Measurements from ENCODE around the gene AMIGO2. TPM values are rescaled to one million over a fixed set of nuclear protein-coding genes. Genes with fewer than 3 reads are reported as not detected.

AMIGO2 gene
- total RNA-seq, 6 experiments from 2014 or later = 0.88 to 4.3 (median 1.9) TPM

- ATAC-seq (no peak), DNase-seq (no peak)
- H3K27ac ChIP-seq = no peak overlapping the region
- H3K36me3 ChIP-seq = no peaks in the 10 kb centered on the region
- WGBS (ENCODE audit: insufficient coverage, low coverage, low lambda C conversion rate, missing lambda C conversion rate) = 47% methylated on average over 2 of the region's 2 CpGs
- H3K9me3 ChIP-seq = no peaks in the 10 kb centered on the region
- H3K4me3 ChIP-seq = no peak overlapping the region
- H3K4me1 ChIP-seq = no peaks in the 10 kb centered on the region
- TF ChIP-seq POLR2A (IDR thresholded peaks at IDR 0.05) (no peak), CTCF (IDR thresholded peaks at IDR 0.05) (no peak)
- H3K27me3 ChIP-seq = no peaks in the 10 kb centered on the region
- intact Hi-C loops (cut with DNase I) = no loop called here
Observed at GRCh38 chr12:47091009-47091408, 11.2 kb upstream of the AMIGO2 start.

- TF ChIP-seq POLR2A (IDR thresholded peaks at IDR 0.05) (no peak), CTCF (IDR thresholded peaks at IDR 0.05) (no peak)
- H3K27ac ChIP-seq = no peak overlapping the region
- DNase-seq = no peak
- H3K9me3 ChIP-seq = no peaks in the 10 kb centered on the region
- H3K36me3 ChIP-seq = no peaks in the 10 kb centered on the region
- no peaks in the 10 kb centered on the region for H3K4me1 ChIP-seq
- WGBS (ENCODE audit: insufficient coverage, low coverage, low lambda C conversion rate, missing lambda C conversion rate) = 49% methylated on average over 7 of the region's 7 CpGs
- no peaks in the 10 kb centered on the region for H3K27me3 ChIP-seq
- peak in 1 of 4 donors; percentile 56 for ATAC-seq
- intact Hi-C loops (cut with DNase I) = no loop called here
- no peak overlapping the region for H3K4me3 ChIP-seq
Observed at GRCh38 chr12:47088021-47088944, 8.5 kb upstream of the AMIGO2 start.

DNA sequence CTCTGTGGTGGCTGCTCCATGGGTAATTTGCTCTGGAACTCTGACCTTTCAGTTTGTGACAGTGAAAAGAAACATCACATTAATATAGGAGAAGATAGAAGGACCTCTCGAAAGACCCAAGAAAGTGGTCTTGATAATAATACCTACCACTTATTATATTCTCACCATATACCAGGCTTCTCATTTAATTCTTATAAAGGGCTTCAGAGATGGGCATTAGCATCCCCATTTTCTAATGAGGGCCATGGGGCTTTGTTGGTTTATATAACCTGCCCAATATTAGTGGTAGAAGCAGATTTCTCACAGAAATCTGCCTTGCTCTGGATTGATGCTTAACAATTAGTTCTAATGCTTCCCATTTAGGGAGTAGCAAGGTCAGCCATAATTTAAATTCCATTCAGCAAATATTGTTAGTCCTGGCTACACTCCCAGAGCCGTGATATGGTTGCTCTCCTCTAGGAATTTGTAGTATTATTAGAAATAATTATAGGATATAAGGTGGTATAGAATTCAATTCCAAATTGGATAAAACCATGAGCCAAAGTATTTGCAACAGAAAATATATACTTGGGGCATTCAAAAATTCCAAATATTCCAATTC, 7.4 kb upstream of the AMIGO2 start:
- Histone ChIP-seq H3K9me3 (no peaks in the 10 kb centered on the region), H3K36me3 (no peaks in the 10 kb centered on the region), H3K4me1 (no peaks in the 10 kb centered on the region), H3K4me3 (no peak overlapping the region), H3K27ac (no peak overlapping the region), H3K27me3 (no peaks in the 10 kb centered on the region)
- DNase-seq = no peak
- no peak for ATAC-seq
- TF ChIP-seq POLR2A (IDR thresholded peaks at IDR 0.05) = no peak
- no peak for TF ChIP-seq CTCF (IDR thresholded peaks at IDR 0.05)
- 54% methylated on average over 2 of the region's 2 CpGs for WGBS (ENCODE audit: insufficient coverage, low coverage, low lambda C conversion rate, missing lambda C conversion rate)
- intact Hi-C loops (cut with DNase I) = no loop called here

GRCh38 chr12:47085815-47086252, 6.1 kb upstream of the AMIGO2 start:
- Histone ChIP-seq H3K4me1 (no peaks in the 10 kb centered on the region), H3K27ac (no peak overlapping the region), H3K27me3 (no peaks in the 10 kb centered on the region), H3K4me3 (no peak overlapping the region), H3K9me3 (no peaks in the 10 kb centered on the region), H3K36me3 (no peaks in the 10 kb centered on the region)
- WGBS (ENCODE audit: insufficient coverage, low coverage, low lambda C conversion rate, missing lambda C conversion rate) = 50% methylated on average over 6 of the region's 6 CpGs
- DNase-seq (no peak), ATAC-seq (peak; percentile 58 to 81 (median 77))
- no peak for TF ChIP-seq CTCF (IDR thresholded peaks at IDR 0.05)
- no peak for TF ChIP-seq POLR2A (IDR thresholded peaks at IDR 0.05)
- intact Hi-C loops (cut with DNase I) = no loop called here
